Gastrocnemius medialis (tissue), 4 donors: ENCODE results near the gene AXIN1.

ENCODE experiments used
- POLR2A ChIP-seq, 2 donors: fragments of 450-650 bp; IDR thresholded peaks; one replicate each; pipeline ENCODE4 v1.6.1; 2017; ENCODE audit warnings: antibody characterized with exemption in 2 of 2, mild to moderate bottlenecking in 2 of 2, moderate library complexity in 2 of 2
- TF ChIP-seq, protein P1 (sequence below), 5 experiments: fragments of 450-650 bp in 3 of 5; fragments of 200-600 bp in 2 of 5; sonication (generic) in 2 of 5; IDR thresholded peaks in 4 of 5; conservative IDR thresholded peaks in 1 of 5; 1 replicate in 4 of 5; 2 replicates in 1 of 5; pipeline ENCODE4 v1.5.1; 2016 to 2019; ENCODE audit warnings: antibody characterized with exemption in 5 of 5, mild to moderate bottlenecking in 3 of 5, moderate library complexity in 3 of 5

DNA sequence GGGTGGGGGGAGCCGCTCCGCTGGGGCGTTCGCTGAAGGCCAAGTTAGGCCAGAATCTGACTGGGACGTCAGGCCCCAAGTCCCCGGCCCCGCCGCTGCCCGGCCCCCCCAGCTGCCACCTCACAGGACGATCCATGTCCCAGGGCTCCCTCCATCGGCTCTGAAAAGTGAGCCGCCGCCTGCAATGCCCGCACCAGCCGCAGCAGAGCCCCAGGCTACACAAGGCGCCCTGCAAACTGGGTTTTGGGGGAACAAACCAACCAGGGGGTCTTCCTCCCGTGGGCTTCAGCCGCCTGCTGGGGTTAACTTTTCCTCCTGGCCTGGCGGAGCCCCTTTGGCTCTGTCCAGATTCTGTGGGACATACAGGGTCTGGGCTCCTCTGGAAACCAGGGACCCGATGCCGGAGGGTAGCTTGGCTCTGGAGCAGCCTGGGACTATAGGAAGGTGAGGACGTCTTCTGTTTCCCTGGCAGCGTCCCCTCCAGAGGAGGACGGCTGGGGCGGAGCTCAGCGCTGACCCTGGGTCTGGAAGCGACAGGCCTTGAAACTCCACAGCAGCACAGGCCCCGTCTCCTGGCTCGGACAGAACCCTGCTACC, 45.3 kb upstream of the AXIN1 start:
- TF ChIP-seq, protein P1, sequence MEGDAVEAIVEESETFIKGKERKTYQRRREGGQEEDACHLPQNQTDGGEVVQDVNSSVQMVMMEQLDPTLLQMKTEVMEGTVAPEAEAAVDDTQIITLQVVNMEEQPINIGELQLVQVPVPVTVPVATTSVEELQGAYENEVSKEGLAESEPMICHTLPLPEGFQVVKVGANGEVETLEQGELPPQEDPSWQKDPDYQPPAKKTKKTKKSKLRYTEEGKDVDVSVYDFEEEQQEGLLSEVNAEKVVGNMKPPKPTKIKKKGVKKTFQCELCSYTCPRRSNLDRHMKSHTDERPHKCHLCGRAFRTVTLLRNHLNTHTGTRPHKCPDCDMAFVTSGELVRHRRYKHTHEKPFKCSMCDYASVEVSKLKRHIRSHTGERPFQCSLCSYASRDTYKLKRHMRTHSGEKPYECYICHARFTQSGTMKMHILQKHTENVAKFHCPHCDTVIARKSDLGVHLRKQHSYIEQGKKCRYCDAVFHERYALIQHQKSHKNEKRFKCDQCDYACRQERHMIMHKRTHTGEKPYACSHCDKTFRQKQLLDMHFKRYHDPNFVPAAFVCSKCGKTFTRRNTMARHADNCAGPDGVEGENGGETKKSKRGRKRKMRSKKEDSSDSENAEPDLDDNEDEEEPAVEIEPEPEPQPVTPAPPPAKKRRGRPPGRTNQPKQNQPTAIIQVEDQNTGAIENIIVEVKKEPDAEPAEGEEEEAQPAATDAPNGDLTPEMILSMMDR (IDR thresholded peaks at IDR 0.05 in 4 of 5, conservative IDR thresholded peaks at IDR 0.05 in 1 of 5): peak; percentile 59 to 72 (median 61)
- no peak for TF ChIP-seq POLR2A (IDR thresholded peaks at IDR 0.05)
